Measurements from ENCODE around the gene ZSCAN18. TPM values are rescaled to one million over a fixed set of nuclear protein-coding genes. Genes with fewer than 3 reads are reported as not detected.
A peak's percentile ranks its signal among the peaks of the same experiment; 100 is the strongest.

ZSCAN18 gene
- total and polyA plus RNA-seq, 12 donors: 56.4 to 101 (median 67.7) TPM

DNA sequence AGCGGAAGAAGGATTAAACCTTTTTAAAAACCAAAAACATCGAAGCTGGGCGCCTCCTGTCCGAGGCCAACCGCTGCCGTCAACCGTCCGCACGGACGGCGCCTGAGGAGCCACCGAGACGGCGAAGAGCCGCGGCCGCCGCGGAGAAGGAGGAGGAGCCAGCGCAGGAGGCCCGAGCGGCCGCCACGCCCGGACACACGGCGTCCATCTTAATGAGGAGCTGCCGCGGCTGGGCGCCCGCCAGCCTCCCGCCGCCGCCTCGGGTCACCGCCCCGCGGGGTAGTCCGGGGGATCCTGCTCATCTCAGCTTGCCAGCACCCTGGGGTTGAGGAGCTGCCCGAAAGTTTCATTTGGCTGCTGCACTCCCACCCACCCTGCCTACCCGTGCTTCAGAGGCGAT is 53.6 kb downstream of the ZSCAN18 start:
- intact Hi-C loops (cut with DNase I): no loop called here
- ATAC-seq (no peak), DNase-seq (no peak)
- no peaks in the 10 kb centered on the region for H3K4me1 ChIP-seq
- WGBS, 2 donors: 58 to 74% methylated on average over 28 to 42 of the region's 42 CpGs
- no peak overlapping the region for H3K4me3 ChIP-seq
- H3K36me3 ChIP-seq: no peaks in the 10 kb centered on the region
- H3K9me3 ChIP-seq: peaks cover 0 to 97% (median 37%) of the 10 kb centered on the region in 11 donors
- TF ChIP-seq, protein P1, sequence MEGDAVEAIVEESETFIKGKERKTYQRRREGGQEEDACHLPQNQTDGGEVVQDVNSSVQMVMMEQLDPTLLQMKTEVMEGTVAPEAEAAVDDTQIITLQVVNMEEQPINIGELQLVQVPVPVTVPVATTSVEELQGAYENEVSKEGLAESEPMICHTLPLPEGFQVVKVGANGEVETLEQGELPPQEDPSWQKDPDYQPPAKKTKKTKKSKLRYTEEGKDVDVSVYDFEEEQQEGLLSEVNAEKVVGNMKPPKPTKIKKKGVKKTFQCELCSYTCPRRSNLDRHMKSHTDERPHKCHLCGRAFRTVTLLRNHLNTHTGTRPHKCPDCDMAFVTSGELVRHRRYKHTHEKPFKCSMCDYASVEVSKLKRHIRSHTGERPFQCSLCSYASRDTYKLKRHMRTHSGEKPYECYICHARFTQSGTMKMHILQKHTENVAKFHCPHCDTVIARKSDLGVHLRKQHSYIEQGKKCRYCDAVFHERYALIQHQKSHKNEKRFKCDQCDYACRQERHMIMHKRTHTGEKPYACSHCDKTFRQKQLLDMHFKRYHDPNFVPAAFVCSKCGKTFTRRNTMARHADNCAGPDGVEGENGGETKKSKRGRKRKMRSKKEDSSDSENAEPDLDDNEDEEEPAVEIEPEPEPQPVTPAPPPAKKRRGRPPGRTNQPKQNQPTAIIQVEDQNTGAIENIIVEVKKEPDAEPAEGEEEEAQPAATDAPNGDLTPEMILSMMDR (IDR thresholded peaks at IDR 0.05): no peak
- H3K27ac ChIP-seq: no peak overlapping the region
- no peaks in the 10 kb centered on the region for H3K27me3 ChIP-seq

DNA sequence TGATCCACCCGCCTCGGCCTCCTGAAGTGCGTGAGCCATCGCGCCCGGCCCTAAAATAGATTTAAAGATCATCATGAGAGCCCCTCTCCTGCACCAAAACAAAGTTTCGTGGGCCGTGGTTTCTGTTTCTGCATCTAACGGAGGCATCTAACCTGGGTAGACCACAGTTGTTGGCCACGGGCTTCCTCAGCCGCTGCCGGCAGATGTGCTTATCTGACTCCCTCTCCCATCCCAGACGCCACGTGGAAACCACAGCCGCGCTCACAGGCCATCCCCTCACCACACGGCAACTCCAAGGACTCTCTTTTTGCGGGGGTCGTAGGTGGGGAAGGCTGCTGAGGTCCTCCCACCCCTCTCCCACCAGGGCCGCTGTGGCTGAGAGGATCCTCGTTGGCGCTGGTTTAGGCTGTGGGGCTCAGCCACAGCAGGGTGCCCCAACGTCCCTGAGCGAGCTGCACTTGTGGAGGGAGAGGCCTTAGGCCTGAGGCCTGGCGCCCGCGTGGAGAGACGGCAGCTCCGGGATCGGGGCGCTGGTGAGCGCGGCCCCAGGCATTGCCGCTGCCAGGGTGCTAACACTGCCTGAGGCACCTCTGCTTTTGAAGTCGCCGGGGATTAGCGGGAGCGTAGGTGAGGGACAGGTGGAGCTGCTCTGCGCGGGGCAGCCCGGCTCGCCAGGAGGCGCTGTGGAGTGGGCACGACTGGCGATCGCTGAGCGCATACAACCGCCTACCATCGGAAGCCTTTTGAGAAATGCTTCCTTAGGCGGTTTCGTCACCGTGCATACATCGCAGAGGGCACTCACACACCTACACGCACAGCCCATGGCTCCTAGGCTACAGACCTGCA is 55.3 kb downstream of the ZSCAN18 start:
- no peak overlapping the region for H3K4me3 ChIP-seq
- ATAC-seq: peak in 2 of 8 donors; percentile 13 to 15
- H3K4me1 ChIP-seq: peaks cover 0 to 6% (median 0%) of the 10 kb centered on the region in 9 donors
- no peak overlapping the region for H3K27ac ChIP-seq
- H3K9me3 ChIP-seq: peaks cover 0 to 97% (median 26%) of the 10 kb centered on the region in 11 donors
- peaks cover 0 to under 1% (median 0%) of the 10 kb centered on the region in 7 donors for H3K27me3 ChIP-seq
- TF ChIP-seq, protein P1 (IDR thresholded peaks at IDR 0.05): peak in 2 of 9 donors; percentile 17 to 21
- H3K36me3 ChIP-seq: no peaks in the 10 kb centered on the region
- no peak for DNase-seq
- 38 to 46% methylated on average over 54 of the region's 54 CpGs for WGBS, 2 donors
- intact Hi-C loops (cut with DNase I): no loop called here

DNA sequence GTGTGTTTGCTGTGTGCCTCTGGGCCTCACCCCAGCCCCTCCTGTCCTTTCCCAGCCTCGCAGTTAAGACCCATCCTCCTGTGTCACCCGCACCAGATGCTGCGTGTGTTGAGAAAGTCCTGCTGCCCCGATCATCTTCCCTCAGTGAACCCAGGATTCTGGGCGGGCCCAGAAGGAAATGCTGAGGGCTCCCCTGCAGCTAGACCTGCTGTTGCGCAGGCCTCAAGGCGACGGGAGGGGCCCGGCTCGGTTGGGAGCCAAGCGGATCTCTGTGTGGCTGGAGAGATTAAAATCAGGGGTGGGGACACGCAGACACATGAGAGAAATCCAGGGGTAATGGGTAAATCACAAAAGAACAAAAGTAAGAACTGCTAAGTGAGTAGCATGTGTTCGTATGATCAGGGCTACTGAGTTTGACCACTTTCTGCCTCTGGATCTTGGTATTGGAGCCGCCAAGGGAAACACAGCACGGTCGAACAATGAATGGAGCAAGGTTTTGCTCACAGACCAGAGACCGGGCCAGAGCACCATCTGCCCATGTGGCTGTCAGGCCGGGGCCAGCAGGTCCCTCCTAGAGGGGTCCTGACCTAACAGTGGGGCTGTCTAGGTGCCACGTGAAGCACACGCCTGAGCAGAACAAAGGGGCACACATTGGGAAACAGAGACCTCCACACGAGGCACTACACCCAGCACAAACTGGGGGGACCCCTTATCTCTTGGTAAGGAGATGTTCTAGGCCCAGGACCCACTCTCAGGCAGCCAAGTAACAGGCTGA is 57.1 kb downstream of the ZSCAN18 start:
- peaks cover 0 to 94% (median 17%) of the 10 kb centered on the region in 11 donors for H3K9me3 ChIP-seq
- ATAC-seq (no peak), DNase-seq (no peak)
- H3K27ac ChIP-seq: no peak overlapping the region
- intact Hi-C loops (cut with DNase I): no loop called here
- H3K27me3 ChIP-seq: peaks cover 0 to 5% (median 0%) of the 10 kb centered on the region in 7 donors
- H3K4me3 ChIP-seq: no peak overlapping the region
- no peaks in the 10 kb centered on the region for H3K36me3 ChIP-seq
- TF ChIP-seq, protein P1 (IDR thresholded peaks at IDR 0.05): no peak
- H3K4me1 ChIP-seq: peaks cover 0 to 6% (median 0%) of the 10 kb centered on the region in 9 donors
- 77 to 78% methylated on average over 21 of the region's 21 CpGs for WGBS, 2 donors

GRCh38 chr19:58038688-58039204 is 59.3 kb downstream of the ZSCAN18 start:
- DNase-seq (no peak), ATAC-seq (no peak)
- H3K9me3 ChIP-seq: peaks cover 0 to 73% (median 7%) of the 10 kb centered on the region in 11 donors
- 20 to 27% methylated on average over 8 of the region's 8 CpGs for WGBS, 2 donors
- no peaks in the 10 kb centered on the region for H3K36me3 ChIP-seq
- peaks cover 0 to 6% (median 0%) of the 10 kb centered on the region in 9 donors for H3K4me1 ChIP-seq
- TF ChIP-seq, protein P1 (IDR thresholded peaks at IDR 0.05): no peak
- peaks cover 0 to 6% (median 0%) of the 10 kb centered on the region in 7 donors for H3K27me3 ChIP-seq
- intact Hi-C loops (cut with DNase I): no loop called here
- H3K4me3 ChIP-seq: no peak overlapping the region
- no peak overlapping the region for H3K27ac ChIP-seq

All from heart right ventricle (tissue), 16 donors.